ENCODE measurements around the gene ALLC.

ALLC gene

GRCh38 chr2:3674066-3674845 lies 16.3 kb downstream of the ALLC start:
- Histone ChIP-seq H3K9me3 (ENCODE audit: low read depth, low read length) (no peaks in the 10 kb centered on the region), H3K36me3 (ENCODE audit: insufficient read depth, low read length) (no peaks in the 10 kb centered on the region)
- no peak for TF ChIP-seq POLR2AphosphoS5 (IDR thresholded peaks at IDR 0.05; ENCODE audit: borderline replicate concordance, low read depth, low read length)
- TF ChIP-seq EZH2 (IDR thresholded peaks at IDR 0.05), result no peak
- TF ChIP-seq FOXP2 (optimal IDR thresholded peaks at IDR 0.05; ENCODE audit: control extremely low read depth, extremely low read length, insufficient read depth), result no peak

GRCh38 chr2:3675687-3676086 lies 17.7 kb downstream of the ALLC start:
- Histone ChIP-seq H3K27ac (no peak overlapping the region), H3K9me3 (ENCODE audit: low read depth, low read length) (no peaks in the 10 kb centered on the region), H3K36me3 (ENCODE audit: insufficient read depth, low read length) (no peaks in the 10 kb centered on the region), H3K9ac (ENCODE audit: insufficient read length) (no peak overlapping the region), H3K4me3 (no peak overlapping the region)
- no peak for DNase-seq (ENCODE audit: low read depth, low spot score)
- TF ChIP-seq POLR2AphosphoS5 (IDR thresholded peaks at IDR 0.05; ENCODE audit: borderline replicate concordance, low read depth, low read length), result no peak
- no peak for TF ChIP-seq FOXP2 (optimal IDR thresholded peaks at IDR 0.05; ENCODE audit: control extremely low read depth, extremely low read length, insufficient read depth)
- TF ChIP-seq EZH2 (IDR thresholded peaks at IDR 0.05), result no peak

More at GRCh38 chr2:3674066-3674845, 16.3 kb downstream of the ALLC start:
- H3K4me3 ChIP-seq, result no peak overlapping the region
- no peak overlapping the region for H3K27ac ChIP-seq
- H3K9ac ChIP-seq (ENCODE audit: insufficient read length), result no peak overlapping the region
- DNase-seq (ENCODE audit: low read depth, low spot score), result no peak

- Histone ChIP-seq H3K9ac (ENCODE audit: insufficient read length) (no peak overlapping the region), H3K4me3 (no peak overlapping the region), H3K36me3 (ENCODE audit: insufficient read depth, low read length) (no peaks in the 10 kb centered on the region), H3K27ac (no peak overlapping the region), H3K9me3 (ENCODE audit: low read depth, low read length) (no peaks in the 10 kb centered on the region)
- DNase-seq (ENCODE audit: low read depth, low spot score), result no peak
- TF ChIP-seq FOXP2 (optimal IDR thresholded peaks at IDR 0.05; ENCODE audit: control extremely low read depth, extremely low read length, insufficient read depth) (no peak), POLR2AphosphoS5 (IDR thresholded peaks at IDR 0.05; ENCODE audit: borderline replicate concordance, low read depth, low read length) (no peak)
Observed at GRCh38 chr2:3677436-3677835, 19.4 kb downstream of the ALLC start.

- H3K4me3 ChIP-seq, result no peak overlapping the region
- TF ChIP-seq FOXP2 (optimal IDR thresholded peaks at IDR 0.05; ENCODE audit: control extremely low read depth, extremely low read length, insufficient read depth) (no peak), EZH2 (IDR thresholded peaks at IDR 0.05) (no peak), POLR2AphosphoS5 (IDR thresholded peaks at IDR 0.05; ENCODE audit: borderline replicate concordance, low read depth, low read length) (no peak)
- no peak overlapping the region for H3K9ac ChIP-seq (ENCODE audit: insufficient read length)
- no peak for DNase-seq (ENCODE audit: low read depth, low spot score)
- H3K27ac ChIP-seq, result no peak overlapping the region
- no peaks in the 10 kb centered on the region for H3K9me3 ChIP-seq (ENCODE audit: low read depth, low read length)
- H3K36me3 ChIP-seq (ENCODE audit: insufficient read depth, low read length), result no peaks in the 10 kb centered on the region
Observed at GRCh38 chr2:3678212-3678611, 20.2 kb downstream of the ALLC start.

GRCh38 chr2:3679180-3679579 lies 21.2 kb downstream of the ALLC start:
- H3K9me3 ChIP-seq (ENCODE audit: low read depth, low read length), result no peaks in the 10 kb centered on the region
- TF ChIP-seq POLR2AphosphoS5 (IDR thresholded peaks at IDR 0.05; ENCODE audit: borderline replicate concordance, low read depth, low read length) (no peak), FOXP2 (optimal IDR thresholded peaks at IDR 0.05; ENCODE audit: control extremely low read depth, extremely low read length, insufficient read depth) (no peak), EZH2 (IDR thresholded peaks at IDR 0.05) (no peak)
- H3K27ac ChIP-seq, result no peak overlapping the region
- DNase-seq (ENCODE audit: low read depth, low spot score), result no peak
- H3K4me3 ChIP-seq, result no peak overlapping the region
- H3K9ac ChIP-seq (ENCODE audit: insufficient read length), result no peak overlapping the region
- no peaks in the 10 kb centered on the region for H3K36me3 ChIP-seq (ENCODE audit: insufficient read depth, low read length)

- no peak for TF ChIP-seq FOXP2 (optimal IDR thresholded peaks at IDR 0.05; ENCODE audit: control extremely low read depth, extremely low read length, insufficient read depth)
- no peak for TF ChIP-seq POLR2AphosphoS5 (IDR thresholded peaks at IDR 0.05; ENCODE audit: borderline replicate concordance, low read depth, low read length)
- TF ChIP-seq EZH2 (IDR thresholded peaks at IDR 0.05), result no peak
- Histone ChIP-seq H3K4me3 (no peak overlapping the region), H3K36me3 (ENCODE audit: insufficient read depth, low read length) (no peaks in the 10 kb centered on the region), H3K9ac (ENCODE audit: insufficient read length) (no peak overlapping the region), H3K27ac (no peak overlapping the region), H3K9me3 (ENCODE audit: low read depth, low read length) (no peaks in the 10 kb centered on the region)
- DNase-seq (ENCODE audit: low read depth, low spot score), result no peak
Observed at GRCh38 chr2:3679616-3680393, 21.8 kb downstream of the ALLC start.

GRCh38 chr2:3680548-3681345 lies 22.7 kb downstream of the ALLC start:
- Histone ChIP-seq H3K9me3 (ENCODE audit: low read depth, low read length) (no peaks in the 10 kb centered on the region), H3K27ac (no peak overlapping the region), H3K4me3 (no peak overlapping the region), H3K9ac (ENCODE audit: insufficient read length) (no peak overlapping the region), H3K36me3 (ENCODE audit: insufficient read depth, low read length) (no peaks in the 10 kb centered on the region)
- no peak for DNase-seq (ENCODE audit: low read depth, low spot score)
- no peak for TF ChIP-seq EZH2 (IDR thresholded peaks at IDR 0.05)

GRCh38 chr2:3681625-3682024 lies 23.6 kb downstream of the ALLC start:
- no peak for TF ChIP-seq EZH2 (IDR thresholded peaks at IDR 0.05)
- no peak for TF ChIP-seq POLR2AphosphoS5 (IDR thresholded peaks at IDR 0.05; ENCODE audit: borderline replicate concordance, low read depth, low read length)
- no peak for TF ChIP-seq FOXP2 (optimal IDR thresholded peaks at IDR 0.05; ENCODE audit: control extremely low read depth, extremely low read length, insufficient read depth)
- H3K9me3 ChIP-seq (ENCODE audit: low read depth, low read length), result no peaks in the 10 kb centered on the region

More at GRCh38 chr2:3681625-3682024, 23.6 kb downstream of the ALLC start:
- Histone ChIP-seq H3K36me3 (ENCODE audit: insufficient read depth, low read length) (no peaks in the 10 kb centered on the region), H3K27ac (no peak overlapping the region), H3K4me3 (no peak overlapping the region), H3K9ac (ENCODE audit: insufficient read length) (no peak overlapping the region)
- DNase-seq (ENCODE audit: low read depth, low spot score), result no peak

Data from SK-N-MC (cell line).